SK-N-SH (cell line): ENCODE results near the gene PTPA. TPM values are rescaled to one million over a fixed set of nuclear protein-coding genes. Genes with fewer than 3 reads are reported as not detected.

Source experiments
- CTCF ChIA-PET: fragments of 300-600, 350-600 bp; formaldehyde crosslinking; extraction: SDS; loops from one replicate; lab custom pipeline; 2021; lab: Yijun Ruan, JAX
- POLR2A ChIA-PET: fragments of 350-600 bp; sonication (Branson Sonifier 250); formaldehyde crosslinking; extraction: SDS; loops from one replicate; lab custom pipeline; 2020; ENCODE audit warnings: antibody characterized with exemption, inconsistent platforms; lab: Yijun Ruan, JAX
- DNase-seq: peaks from one replicate; pipeline ENCODE4 v3.0.0; 2012
- H2AFZ ChIP-seq: fragments of 200-600 bp; sonication (generic); 2 replicates; pipeline ENCODE4 v1.8.1; 2016; ENCODE audit warnings: antibody characterized with exemption, mild to moderate bottlenecking, low read depth
- H3F3A ChIP-seq: fragments of 200-600 bp; sonication (generic); replicated peaks from 2 replicates; pipeline ENCODE3; 2016; ENCODE audit warnings: antibody characterized with exemption, mild to moderate bottlenecking; ENCODE audit not compliant: insufficient read depth
- H3K27ac ChIP-seq, 2 experiments: fragments of 200-500 bp in 1 of 2; fragments of 200-600 bp in 1 of 2; sonication (Bioruptor generic) in 1 of 2; sonication (generic), shearing (Covaris generic) in 1 of 2; 2 replicates each; pipeline versions ENCODE4 v1.5.1 to v1.6.1; 2014 to 2016; ENCODE audit warnings: low read depth in 2 of 2, inconsistent platforms in 1 of 2, low read length in 1 of 2, mild to moderate bottlenecking in 1 of 2, mixed read lengths in 1 of 2
- H3K27me3 ChIP-seq: fragments of 200-600 bp; sonication (generic), shearing (Covaris generic); 2 replicates; pipeline ENCODE4 v1.6.1; 2016; ENCODE audit warnings: mixed run types; ENCODE audit not compliant: insufficient read depth
- H3K36me3 ChIP-seq, 2 experiments: fragments of 200-500 bp in 1 of 2; fragments of 200-600 bp in 1 of 2; sonication (Bioruptor generic) in 1 of 2; sonication (generic) in 1 of 2; replicated peaks in 1 of 2; 2 replicates each; pipeline versions ENCODE3 to v1.5.1; 2014 to 2016; ENCODE audit warnings: low read length in 1 of 2, mild to moderate bottlenecking in 1 of 2; ENCODE audit not compliant: insufficient read depth in 2 of 2, control insufficient read depth in 1 of 2
- H3K4me1 ChIP-seq, 2 experiments: fragments of 200-500 bp in 1 of 2; fragments of 200-600 bp in 1 of 2; sonication (Bioruptor generic) in 1 of 2; sonication (generic), shearing (Covaris generic) in 1 of 2; 2 replicates each; pipeline versions ENCODE4 v1.5.1 to v1.6.1; 2014 to 2016; ENCODE audit warnings: low read depth in 1 of 2, low read length in 1 of 2, mixed run types in 1 of 2; ENCODE audit not compliant: insufficient read depth in 2 of 2, control insufficient read depth in 1 of 2
- H3K4me2 ChIP-seq: fragments of 200-600 bp; sonication (generic), shearing (Covaris generic); 2 replicates; pipeline ENCODE4 v1.6.1; 2017; ENCODE audit warnings: mixed run types
- H3K4me3 ChIP-seq, 2 experiments: fragments of 200-500 bp in 1 of 2; fragments of 200-600 bp in 1 of 2; sonication (Bioruptor generic) in 1 of 2; sonication (generic), shearing (Covaris generic) in 1 of 2; 2 replicates each; pipeline versions ENCODE4 v1.5.1 to v1.8.1; 2014 to 2016; ENCODE audit warnings: low read depth in 2 of 2, inconsistent platforms in 1 of 2, low read length in 1 of 2, mild to moderate bottlenecking in 1 of 2, mixed read lengths in 1 of 2, moderate library complexity in 1 of 2
- H3K79me2 ChIP-seq: fragments of 200-600 bp; sonication (generic); 2 replicates; pipeline ENCODE4 v1.8.1; 2017; ENCODE audit warnings: mild to moderate bottlenecking; ENCODE audit not compliant: insufficient read depth
- H3K9ac ChIP-seq: fragments of 200-600 bp; sonication (generic); 2 replicates; pipeline ENCODE4 v1.6.1; 2017; ENCODE audit warnings: mixed run types
- H3K9me2 ChIP-seq: fragments of 200-600 bp; sonication (generic); 2 replicates; pipeline ENCODE4 v1.6.1; 2017; ENCODE audit warnings: mixed run types
- H3K9me3 ChIP-seq: fragments of 200-600 bp; sonication (generic); 2 replicates; pipeline ENCODE4 v1.6.1; 2017; ENCODE audit warnings: mixed run types, mild to moderate bottlenecking, moderate library complexity
- H4K20me1 ChIP-seq: fragments of 200-600 bp; sonication (generic); 2 replicates; pipeline ENCODE4 v1.6.1; 2017; ENCODE audit warnings: mild to moderate bottlenecking, mixed run types; ENCODE audit not compliant: insufficient read depth
- CHD2 ChIP-seq: fragments of 150-350 bp; IDR thresholded peaks from 2 replicates; pipeline ENCODE4 v1.6.1; 2018; ENCODE audit warnings: low read length; ENCODE audit not compliant: partially characterized antibody
- EZH2phosphoT487 ChIP-seq: fragments of 200-600 bp; sonication (generic); IDR thresholded peaks from 2 replicates; pipeline ENCODE4 v1.6.1; 2017; ENCODE audit warnings: low read depth, mixed run types, mild to moderate bottlenecking, antibody characterized with exemption, moderate library complexity, borderline replicate concordance
- FOXJ3 ChIP-seq: sonication (generic); formaldehyde crosslinking; IDR thresholded peaks from 2 replicates; pipeline ENCODE4 v1.5.1; 2020; ENCODE audit warnings: mild to moderate bottlenecking, missing genetic modification reagents
- JUND ChIP-seq: IDR thresholded peaks from 2 replicates; pipeline ENCODE4 v1.4.0; 2012
- MEF2A ChIP-seq: IDR thresholded peaks from 2 replicates; pipeline ENCODE4 v1.4.0; 2012; ENCODE audit warnings: low read depth, borderline replicate concordance
- MXI1 ChIP-seq: IDR thresholded peaks from 2 replicates; pipeline ENCODE4 v1.6.1; 2012; ENCODE audit warnings: mild to moderate bottlenecking, low read depth, low read length, improper control_type of control experiment
- NFIC ChIP-seq: IDR thresholded peaks from 2 replicates; pipeline ENCODE4 v1.4.0; 2012; ENCODE audit warnings: borderline replicate concordance
- NRF1 ChIP-seq: IDR thresholded peaks from 2 replicates; pipeline ENCODE4 v1.6.1; 2012; ENCODE audit warnings: low read depth, mild to moderate bottlenecking, low read length
- POLR2AphosphoS5 ChIP-seq: IDR thresholded peaks from 2 replicates; pipeline ENCODE4 v1.6.1; 2012; ENCODE audit warnings: low read depth, low read length
- RAD21 ChIP-seq: IDR thresholded peaks from 2 replicates; pipeline ENCODE4 v1.6.1; 2012; ENCODE audit warnings: mild to moderate bottlenecking, low read length
- RFX5 ChIP-seq: IDR thresholded peaks from 2 replicates; pipeline ENCODE4 v1.6.1; 2012; ENCODE audit warnings: mild to moderate bottlenecking, improper control_type of control experiment, low read length
- SIN3A ChIP-seq: IDR thresholded peaks from 2 replicates; pipeline ENCODE4 v1.6.1; 2012; ENCODE audit warnings: low read depth, mild to moderate bottlenecking, low read length, moderate library complexity, borderline replicate concordance
- TAF1 ChIP-seq: IDR thresholded peaks from 2 replicates; pipeline ENCODE4 v1.6.1; 2012; ENCODE audit warnings: low read depth, mild to moderate bottlenecking, low read length, moderate library complexity, borderline replicate concordance
- WGBS: methylation state at CpG from one replicate; pipeline ENCODE4 v1.1.6; 2017; ENCODE audit warnings: low lambda C conversion rate; 5-methylcytosine and 5-hydroxymethylcytosine counted together
- polyA plus RNA-seq, 3 experiments: library from polyadenylated mRNA; depleted of rRNA; stranded (reverse); fragments of >200 nt; gene quantifications; 2 replicates each; pipeline ENCODE4 v1.2.3, GENCODE V29; 2012
- TF ChIP-seq, protein P1 (sequence below): IDR thresholded peaks from 2 replicates; pipeline ENCODE4; 2012
- TF ChIP-seq, protein P2 (sequence below): fragments of 150-350 bp; IDR thresholded peaks from 2 replicates; pipeline ENCODE4 v1.6.1; 2017; ENCODE audit warnings: antibody characterized with exemption, low read length, low read depth, borderline replicate concordance
- TF ChIP-seq, protein P3 (sequence below): IDR thresholded peaks from 2 replicates; pipeline ENCODE4 v1.4.0; 2012; ENCODE audit warnings: low read depth, borderline replicate concordance
- TF ChIP-seq, protein P4 (sequence below): fragments of 150-350 bp; IDR thresholded peaks from 2 replicates; pipeline ENCODE4 v1.6.1; 2016; ENCODE audit warnings: mild to moderate bottlenecking, low read depth, low read length

The PTPA gene
- polyA plus RNA-seq, 1 of the 3 experiments (the other 2 are of a cell fraction): 130 TPM

DNA sequence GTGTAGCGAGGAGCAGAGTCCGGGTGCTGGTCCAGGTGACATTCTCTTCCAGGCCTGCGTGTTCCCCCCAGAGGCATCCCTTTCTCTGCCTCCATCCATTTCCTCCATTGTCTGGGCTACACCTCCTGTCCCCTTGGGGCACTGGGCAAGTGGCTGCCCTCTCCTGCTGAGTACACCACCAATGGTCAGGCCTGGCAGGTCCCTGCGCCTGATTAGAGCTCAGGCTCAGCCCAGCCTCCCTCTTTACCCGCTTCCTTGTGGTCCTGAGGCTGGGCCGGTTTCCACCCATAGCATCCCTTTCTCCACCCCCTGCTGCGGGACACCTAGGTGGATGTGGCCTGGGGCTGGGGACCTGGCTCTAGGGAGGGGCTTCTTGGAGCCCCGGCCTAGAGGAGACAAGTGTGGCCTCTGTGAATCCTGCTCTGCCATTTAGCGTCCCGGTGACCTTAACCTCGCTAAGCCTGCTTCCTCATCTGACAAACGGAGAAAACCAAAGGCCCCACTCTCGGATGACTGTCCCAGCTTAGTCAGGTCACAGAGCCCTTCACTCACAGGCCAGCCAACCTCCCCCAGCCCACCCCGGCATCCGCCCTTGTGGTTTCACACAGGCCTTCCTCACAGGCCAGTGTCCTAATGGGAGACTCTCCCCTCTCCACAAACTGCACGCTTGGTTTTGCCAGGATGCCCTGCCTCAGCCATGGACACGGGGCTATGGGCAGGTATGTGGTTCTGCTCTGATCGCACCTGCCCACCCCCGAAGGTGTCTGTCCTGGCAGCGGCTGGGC, 17.4 kb upstream of the PTPA start:
- Histone ChIP-seq H2AFZ (no peak overlapping the region), H3F3A (no peaks in the 10 kb centered on the region), H3K79me2 (no peaks in the 10 kb centered on the region), H3K9me2 (no peaks in the 10 kb centered on the region), H3K9ac (no peak overlapping the region), H3K27ac (no peak overlapping the region), H3K4me2 (no peak overlapping the region), H3K9me3 (no peaks in the 10 kb centered on the region), H3K36me3 (peaks cover 0 to 38% of the 10 kb centered on the region in 2 experiments), H3K4me3 (no peak overlapping the region), H3K27me3 (no peaks in the 10 kb centered on the region)
- DNase-seq: no peak
- 86% methylated on average over 16 of the region's 20 CpGs for WGBS
- TF ChIP-seq RFX5 (no peak), FOXJ3 (CRISPR knock-in tag) (no peak), POLR2AphosphoS5 (no peak), RAD21 (no peak), NFIC (no peak), TAF1 (no peak), JUND (no peak), EZH2phosphoT487 (no peak)
- TF ChIP-seq, protein P1, sequence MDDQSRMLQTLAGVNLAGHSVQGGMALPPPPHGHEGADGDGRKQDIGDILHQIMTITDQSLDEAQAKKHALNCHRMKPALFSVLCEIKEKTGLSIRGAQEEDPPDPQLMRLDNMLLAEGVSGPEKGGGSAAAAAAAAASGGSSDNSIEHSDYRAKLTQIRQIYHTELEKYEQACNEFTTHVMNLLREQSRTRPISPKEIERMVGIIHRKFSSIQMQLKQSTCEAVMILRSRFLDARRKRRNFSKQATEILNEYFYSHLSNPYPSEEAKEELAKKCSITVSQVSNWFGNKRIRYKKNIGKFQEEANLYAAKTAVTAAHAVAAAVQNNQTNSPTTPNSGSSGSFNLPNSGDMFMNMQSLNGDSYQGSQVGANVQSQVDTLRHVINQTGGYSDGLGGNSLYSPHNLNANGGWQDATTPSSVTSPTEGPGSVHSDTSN: no peak
- TF ChIP-seq, protein P2, sequence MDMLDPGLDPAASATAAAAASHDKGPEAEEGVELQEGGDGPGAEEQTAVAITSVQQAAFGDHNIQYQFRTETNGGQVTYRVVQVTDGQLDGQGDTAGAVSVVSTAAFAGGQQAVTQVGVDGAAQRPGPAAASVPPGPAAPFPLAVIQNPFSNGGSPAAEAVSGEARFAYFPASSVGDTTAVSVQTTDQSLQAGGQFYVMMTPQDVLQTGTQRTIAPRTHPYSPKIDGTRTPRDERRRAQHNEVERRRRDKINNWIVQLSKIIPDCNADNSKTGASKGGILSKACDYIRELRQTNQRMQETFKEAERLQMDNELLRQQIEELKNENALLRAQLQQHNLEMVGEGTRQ: no peak
- TF ChIP-seq, protein P3, sequence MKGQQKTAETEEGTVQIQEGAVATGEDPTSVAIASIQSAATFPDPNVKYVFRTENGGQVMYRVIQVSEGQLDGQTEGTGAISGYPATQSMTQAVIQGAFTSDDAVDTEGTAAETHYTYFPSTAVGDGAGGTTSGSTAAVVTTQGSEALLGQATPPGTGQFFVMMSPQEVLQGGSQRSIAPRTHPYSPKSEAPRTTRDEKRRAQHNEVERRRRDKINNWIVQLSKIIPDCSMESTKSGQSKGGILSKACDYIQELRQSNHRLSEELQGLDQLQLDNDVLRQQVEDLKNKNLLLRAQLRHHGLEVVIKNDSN: no peak
- TF ChIP-seq, all 33 proteins: peak for 0
- Histone ChIP-seq H3K4me1 (no peaks in the 10 kb centered on the region; a peak in 1 of 4 replicates), H4K20me1 (no peaks in the 10 kb centered on the region)
- ChIA-PET CTCF (interaction anchor here (0.6 to 1.1 kb wide), 2 partner anchors 30 to 38 kb away, joined by 3 to 6 read pairs; no protein-coding TSS in a partner anchor), POLR2A (interaction anchor here (2.0 kb wide), 1 partner anchor 13 kb away, joined by 8 read pairs; the partner anchor contains the start of gene DOLPP1)

DNA sequence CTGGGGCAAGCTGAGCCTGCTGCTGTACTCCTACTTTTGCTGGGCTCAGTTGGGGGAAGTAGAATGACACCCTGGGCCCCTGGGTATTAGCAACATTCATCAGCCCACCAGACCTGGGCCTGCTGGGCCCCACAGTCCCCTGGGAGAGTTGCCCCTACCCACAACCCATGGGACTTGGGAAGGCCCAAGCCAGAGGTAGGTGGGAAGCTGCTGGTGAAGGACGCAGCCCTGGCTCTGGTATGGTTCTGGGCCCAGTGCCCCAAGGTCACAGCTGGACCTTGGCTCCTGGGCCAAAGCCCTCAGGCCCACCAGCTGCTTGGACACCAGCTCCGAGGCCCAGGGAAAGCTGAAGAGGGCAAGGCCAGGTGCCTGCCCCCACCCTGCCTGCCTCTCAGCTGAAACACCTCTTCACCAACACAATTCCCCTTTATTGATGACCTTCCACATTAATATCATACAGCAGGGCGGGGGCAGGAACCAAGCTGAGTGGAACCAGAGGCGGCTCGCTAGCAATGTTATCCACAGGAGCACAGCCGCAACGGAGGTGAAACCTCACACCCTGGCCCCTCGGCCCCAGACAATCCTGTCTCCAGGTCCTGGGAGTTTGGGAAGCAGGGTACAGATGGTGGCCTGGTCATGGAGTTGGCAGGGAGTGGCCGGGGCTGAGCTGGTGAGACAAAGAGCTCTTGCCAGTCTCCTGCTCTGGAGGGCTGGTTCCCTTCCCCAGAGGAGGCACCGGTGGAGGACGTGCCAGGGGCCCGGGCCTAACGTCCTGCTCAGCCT, 16.6 kb upstream of the PTPA start:
- Histone ChIP-seq H4K20me1 (no peaks in the 10 kb centered on the region), H3K4me3 (no peak overlapping the region), H2AFZ (no peak overlapping the region), H3K79me2 (no peaks in the 10 kb centered on the region), H3K4me1 (no peaks in the 10 kb centered on the region; a peak in 1 of 4 replicates), H3K27ac (no peak overlapping the region), H3K9me3 (no peaks in the 10 kb centered on the region), H3K27me3 (no peaks in the 10 kb centered on the region), H3F3A (no peaks in the 10 kb centered on the region), H3K4me2 (no peak overlapping the region), H3K36me3 (peaks cover 0 to 31% of the 10 kb centered on the region in 2 experiments), H3K9ac (no peak overlapping the region), H3K9me2 (no peaks in the 10 kb centered on the region)
- WGBS: 98% methylated on average over 7 of the region's 13 CpGs
- POLR2A ChIA-PET: interaction anchor here (2.0 kb wide), 1 partner anchor 14 kb away, joined by 8 read pairs; the partner anchor contains the start of gene DOLPP1
- CTCF ChIA-PET: interaction anchor here (1.1 to 1.4 kb wide), 3 partner anchors 12 to 44 kb away, joined by 4 to 6 read pairs (median 4); no protein-coding TSS in a partner anchor
- DNase-seq: no peak
- TF ChIP-seq SIN3A: no peak
- TF ChIP-seq CHD2: no peak
- TF ChIP-seq, protein P4, sequence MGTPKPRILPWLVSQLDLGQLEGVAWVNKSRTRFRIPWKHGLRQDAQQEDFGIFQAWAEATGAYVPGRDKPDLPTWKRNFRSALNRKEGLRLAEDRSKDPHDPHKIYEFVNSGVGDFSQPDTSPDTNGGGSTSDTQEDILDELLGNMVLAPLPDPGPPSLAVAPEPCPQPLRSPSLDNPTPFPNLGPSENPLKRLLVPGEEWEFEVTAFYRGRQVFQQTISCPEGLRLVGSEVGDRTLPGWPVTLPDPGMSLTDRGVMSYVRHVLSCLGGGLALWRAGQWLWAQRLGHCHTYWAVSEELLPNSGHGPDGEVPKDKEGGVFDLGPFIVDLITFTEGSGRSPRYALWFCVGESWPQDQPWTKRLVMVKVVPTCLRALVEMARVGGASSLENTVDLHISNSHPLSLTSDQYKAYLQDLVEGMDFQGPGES: no peak
- no peak for TF ChIP-seq POLR2AphosphoS5
- no peak for TF ChIP-seq MXI1
- TF ChIP-seq MEF2A: no peak
- no peak for TF ChIP-seq NRF1
